PC-9 (cell line): ENCODE measurements around the gene TAS1R1.

ENCODE experiments used
- EZH2 ChIP-seq: fragments of 200-600 bp; sonication (generic); IDR thresholded peaks from 2 replicates; pipeline ENCODE4 v1.8.0; 2017; ENCODE audit warnings: antibody characterized with exemption, low read depth
- TF ChIP-seq, protein P1 (sequence below): fragments of 200-600 bp; sonication (generic); conservative IDR thresholded peaks from 2 replicates; pipeline ENCODE4 v1.6.1; 2017; ENCODE audit warnings: mixed run types, antibody characterized with exemption, mild to moderate bottlenecking, moderate library complexity

DNA sequence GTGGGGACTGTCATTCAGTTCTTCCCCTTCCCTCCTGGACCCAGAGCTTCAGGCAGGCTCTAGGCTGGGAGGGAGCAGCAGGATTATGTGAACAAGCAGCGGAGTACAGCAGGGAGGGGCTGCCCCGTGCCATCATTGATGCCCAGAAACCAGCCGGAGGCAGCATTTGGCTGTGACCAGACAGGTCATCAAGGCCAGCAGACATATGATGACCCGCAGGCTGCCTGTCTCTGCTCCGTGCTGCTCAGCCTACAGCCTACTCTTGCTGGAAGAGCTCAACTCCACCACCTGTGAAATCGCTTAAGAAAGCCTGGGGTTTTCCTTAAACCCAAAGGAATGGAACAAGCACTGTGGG lies 42.6 kb downstream of the TAS1R1 start:
- TF ChIP-seq, protein P1, sequence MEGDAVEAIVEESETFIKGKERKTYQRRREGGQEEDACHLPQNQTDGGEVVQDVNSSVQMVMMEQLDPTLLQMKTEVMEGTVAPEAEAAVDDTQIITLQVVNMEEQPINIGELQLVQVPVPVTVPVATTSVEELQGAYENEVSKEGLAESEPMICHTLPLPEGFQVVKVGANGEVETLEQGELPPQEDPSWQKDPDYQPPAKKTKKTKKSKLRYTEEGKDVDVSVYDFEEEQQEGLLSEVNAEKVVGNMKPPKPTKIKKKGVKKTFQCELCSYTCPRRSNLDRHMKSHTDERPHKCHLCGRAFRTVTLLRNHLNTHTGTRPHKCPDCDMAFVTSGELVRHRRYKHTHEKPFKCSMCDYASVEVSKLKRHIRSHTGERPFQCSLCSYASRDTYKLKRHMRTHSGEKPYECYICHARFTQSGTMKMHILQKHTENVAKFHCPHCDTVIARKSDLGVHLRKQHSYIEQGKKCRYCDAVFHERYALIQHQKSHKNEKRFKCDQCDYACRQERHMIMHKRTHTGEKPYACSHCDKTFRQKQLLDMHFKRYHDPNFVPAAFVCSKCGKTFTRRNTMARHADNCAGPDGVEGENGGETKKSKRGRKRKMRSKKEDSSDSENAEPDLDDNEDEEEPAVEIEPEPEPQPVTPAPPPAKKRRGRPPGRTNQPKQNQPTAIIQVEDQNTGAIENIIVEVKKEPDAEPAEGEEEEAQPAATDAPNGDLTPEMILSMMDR: no peak
- no peak for TF ChIP-seq EZH2
